Measurements from ENCODE around the gene TAS2R20. TPM values are rescaled to one million over a fixed set of nuclear protein-coding genes. Genes with fewer than 3 reads are reported as not detected.
"Not testable (repeated sequence)": the region's sequence is repeated elsewhere in the genome, so short reads cannot be mapped to it uniquely, and the experiment has no call there.

Gene TAS2R20
- total and polyA plus RNA-seq, 2 of the 13 experiments (the other 11 are each of a cell fraction or from before 2014, with no cell fraction given) = 0.54 to 2.9 TPM

- TF ChIP-seq ZNF883 (CRISPR knock-in tag; IDR thresholded peaks at IDR 0.05; ENCODE audit: not compliant biosample characterization) (no peak), SALL2 (CRISPR knock-in tag; IDR thresholded peaks at IDR 0.05) (no peak), ELK4 (CRISPR knock-in tag; IDR thresholded peaks at IDR 0.05; ENCODE audit: borderline replicate concordance) (no peak), ZNF446 (CRISPR knock-in tag; IDR thresholded peaks at IDR 0.05) (no peak), EP300 (IDR thresholded peaks at IDR 0.05; ENCODE audit: low read depth in 2 of 2, low read length in 2 of 2) (no peak), EP300 (CRISPR knock-in tag; IDR thresholded peaks at IDR 0.05; ENCODE audit: borderline replicate concordance) (no peak), ZNF619 (CRISPR knock-in tag; IDR thresholded peaks at IDR 0.05) (no peak), ZNF709 (CRISPR knock-in tag; IDR thresholded peaks at IDR 0.05) (no peak), ZNF205 (CRISPR knock-in tag; IDR thresholded peaks at IDR 0.05) (no peak), MED1 (CRISPR knock-in tag; IDR thresholded peaks at IDR 0.05) (no peak)
Measured at GRCh38 chr12:11040162-11040561, 42.1 kb upstream of the TAS2R20 start (continued).

DNA sequence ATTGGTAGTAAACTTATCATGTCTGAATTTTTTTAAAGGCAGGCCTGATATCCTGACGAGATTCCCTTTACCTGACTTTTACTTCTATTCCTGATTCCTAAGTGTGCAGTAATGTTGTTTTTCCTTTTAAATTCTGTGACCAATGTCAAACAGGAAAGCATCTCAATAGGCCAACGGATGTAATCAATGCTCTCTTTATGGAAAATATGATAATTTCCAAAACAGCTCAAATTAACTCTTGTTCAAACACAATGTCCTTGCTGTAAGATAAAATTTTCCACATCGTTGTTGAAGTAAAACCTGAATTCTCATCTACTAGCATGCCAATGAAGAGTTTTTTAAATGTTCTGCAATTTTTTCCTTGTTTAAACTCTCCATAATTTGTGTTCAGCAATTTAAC, 41.1 kb upstream of the TAS2R20 start:
- H3K27ac ChIP-seq (ENCODE audit: extremely low read length, insufficient read depth, low read length) = no peak overlapping the region
- CTCF ChIA-PET (ENCODE audit: low intra/inter-chr PET ratio, low total read pairs) = no interaction called here
- POLR2A ChIA-PET = no interaction called here
- in situ Hi-C loops (cut with HindIII; ENCODE audit: extremely low pct_ligation_motif_present, low pct_unique_long_range_greater_than_20kb) (loop anchor here (10.0 kb wide), 1 partner anchor 56 kb away; the partner anchor contains the start of gene TAS2R43), intact Hi-C loops (cut with micrococcal nuclease; ENCODE audit: unreplicated experiment) (loop anchor here (1.0 kb wide), 1 partner anchor 27 kb away; no protein-coding TSS in a partner anchor)
- DNase-seq (ENCODE audit: low spot score) = no peak
- H3K9me3 ChIP-seq (ENCODE audit: low read length) = no peaks in the 10 kb centered on the region
- H3K9ac ChIP-seq (ENCODE audit: insufficient read depth, low read depth, low read length) = no peak overlapping the region
- H3K4me1 ChIP-seq (ENCODE audit: insufficient read depth, low read length) = no peaks in the 10 kb centered on the region; the same call in 1 of the 2 replicates
- BruUV-seq (replicated peaks) = no TSS peak
- peaks cover 3% of the 10 kb centered on the region for H3K79me2 ChIP-seq (ENCODE audit: insufficient read depth, low read length)
- peaks cover 7% of the 10 kb centered on the region; the same call in 1 of the 2 replicates for H4K20me1 ChIP-seq (ENCODE audit: insufficient read depth, low read length)
- no peaks in the 10 kb centered on the region for H3K27me3 ChIP-seq (ENCODE audit: control insufficient read depth in 1 of 2, insufficient read depth in 2 of 2, low read length in 2 of 2)
- no peak for ATAC-seq
- no peak overlapping the region for H3K4me2 ChIP-seq (ENCODE audit: low read depth, low read length)
- FAIRE-seq = no peak
- WGBS (ENCODE audit: low lambda C conversion rate) = 73% methylated on average over 3 of the region's 3 CpGs
- TF ChIP-seq MZF1 (CRISPR knock-in tag; IDR thresholded peaks at IDR 0.05; ENCODE audit: borderline replicate concordance) (no peak), DR1 (CRISPR knock-in tag; IDR thresholded peaks at IDR 0.05) (no peak), MATR3 (CRISPR knock-in tag; IDR thresholded peaks at IDR 0.05) (no peak)
- no peaks in the 10 kb centered on the region; a peak in 2 of 5 replicates for H3K36me3 ChIP-seq (replicated peaks in 1 of 2; ENCODE audit: control insufficient read depth in 1 of 2, insufficient read depth in 2 of 2, low read length in 2 of 2)
- no peak overlapping the region for H3K4me3 ChIP-seq (replicated peaks in 1 of 3; ENCODE audit: insufficient read depth in 1 of 3, low read depth in 2 of 3, low read length in 3 of 3)
- no peak overlapping the region for H2AFZ ChIP-seq (ENCODE audit: low read length)

DNA sequence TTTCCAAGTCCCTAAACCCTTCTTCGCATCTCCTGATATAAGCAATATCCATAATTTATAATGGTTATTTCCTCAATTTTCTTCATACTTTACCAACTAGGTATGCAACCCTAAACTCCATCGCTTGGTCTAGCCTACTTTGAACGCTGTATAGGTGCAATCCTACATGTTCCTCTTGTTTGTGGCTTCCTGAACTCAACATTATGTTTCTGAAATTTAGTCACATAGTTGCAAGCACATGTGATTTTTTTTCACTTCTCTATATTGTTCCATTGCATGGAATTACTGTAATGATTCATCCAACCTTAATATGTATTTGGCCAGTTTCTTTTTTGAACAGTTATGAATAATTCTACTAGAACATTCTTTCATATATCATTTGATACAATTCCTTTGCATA, 35.9 kb upstream of the TAS2R20 start:
- POLR2A ChIA-PET; BruUV-seq (replicated peaks); FAIRE-seq; H3K79me2 ChIP-seq (ENCODE audit: insufficient read depth, low read length); H3K4me3 ChIP-seq (replicated peaks in 1 of 3; ENCODE audit: insufficient read depth in 1 of 3, low read depth in 2 of 3, low read length in 3 of 3); H3K9me3 ChIP-seq (ENCODE audit: low read length); intact Hi-C loops (cut with micrococcal nuclease; ENCODE audit: unreplicated experiment); CTCF ChIA-PET (ENCODE audit: low intra/inter-chr PET ratio, low total read pairs); H3K36me3 ChIP-seq (replicated peaks in 1 of 2; ENCODE audit: control insufficient read depth in 1 of 2, insufficient read depth in 2 of 2, low read length in 2 of 2); H4K20me1 ChIP-seq (ENCODE audit: insufficient read depth, low read length); DNase-seq (ENCODE audit: low spot score); H3K4me1 ChIP-seq (ENCODE audit: insufficient read depth, low read length); H3K4me2 ChIP-seq (ENCODE audit: low read depth, low read length); H3K27ac ChIP-seq (ENCODE audit: extremely low read length, insufficient read depth, low read length); ATAC-seq; H3K9ac ChIP-seq (ENCODE audit: insufficient read depth, low read depth, low read length); H2AFZ ChIP-seq (ENCODE audit: low read length); H3K27me3 ChIP-seq (ENCODE audit: control insufficient read depth in 1 of 2, insufficient read depth in 2 of 2, low read length in 2 of 2): not testable (repeated sequence)
- in situ Hi-C loops (cut with HindIII; ENCODE audit: extremely low pct_ligation_motif_present, low pct_unique_long_range_greater_than_20kb) = loop anchor here (10.0 kb wide), 1 partner anchor 61 kb away; the partner anchor contains the start of gene TAS2R43
- 100% methylated on average over 1 of the region's 3 CpGs for WGBS (ENCODE audit: low lambda C conversion rate)

Data from HepG2 (cell line).